HepG2 (cell line): ENCODE results near the gene CDC42EP4. TPM values are rescaled to one million over a fixed set of nuclear protein-coding genes. Genes with fewer than 3 reads are reported as not detected.

ENCODE experiments used
- ATAC-seq: fragments of 200-7000 bp; cut with Tn5 transposase; 3 replicates; pipeline ENCODE4 v1.9.1; 2020; ENCODE audit warnings: mild to moderate bottlenecking, moderate library complexity
- BruUV-seq: library from RNA; stranded (reverse); fragments of 400-500 nt; replicated peaks from 2 replicates; lab custom pipeline; 2021; lab: Mats Ljungman, UMichigan
- CTCF ChIA-PET: fragments of 300-600 bp; formaldehyde crosslinking; extraction: SDS; loops from one replicate; lab custom pipeline; 2021; ENCODE audit warnings: low total read pairs, inconsistent platforms, low intra/inter-chr PET ratio; lab: Yijun Ruan, JAX
- POLR2A ChIA-PET: fragments of 350-600 bp; sonication (Branson Sonifier 250); formaldehyde crosslinking; loops from one replicate; lab custom pipeline; 2020; ENCODE audit warnings: antibody characterized with exemption, inconsistent platforms; lab: Yijun Ruan, JAX
- DNase-seq: peaks from one replicate; pipeline ENCODE4 v3.0.0-alpha.2; 2015; ENCODE audit warnings: low spot score
- FAIRE-seq: peaks from 3 replicates; lab custom pipeline; 2011; peaks lifted over from hg19 to GRCh38; lab: Jason Lieb, UNC
- H2AFZ ChIP-seq: one replicate; pipeline ENCODE4 v1.6.1; 2011; ENCODE audit warnings: low read length, inconsistent platforms
- H3K27ac ChIP-seq: fragments of 300-600 bp; 3 replicates; pipeline ENCODE4 v1.8.0; 2011; ENCODE audit warnings: mixed run types, mild to moderate bottlenecking, mixed read lengths, low read length, inconsistent platforms; ENCODE audit not compliant: insufficient read depth; ENCODE audit errors: extremely low read length
- H3K27me3 ChIP-seq, 2 experiments: fragments of 200-600 bp in 1 of 2; 2 replicates in 1 of 2; 3 replicates in 1 of 2; pipeline versions ENCODE4 v1.6.0 to v1.8.0; 2011; ENCODE audit warnings: low read length in 2 of 2, mild to moderate bottlenecking in 2 of 2, moderate library complexity in 2 of 2, inconsistent platforms in 1 of 2; ENCODE audit not compliant: insufficient read depth in 2 of 2, control insufficient read depth in 1 of 2
- H3K36me3 ChIP-seq, 2 experiments: fragments of 200-600 bp in 1 of 2; replicated peaks in 1 of 2; 2 replicates in 1 of 2; 3 replicates in 1 of 2; pipeline versions ENCODE4 v1.5.1 to v1.8.0; 2011; ENCODE audit warnings: low read length in 2 of 2, inconsistent platforms in 1 of 2; ENCODE audit not compliant: insufficient read depth in 2 of 2, control insufficient read depth in 1 of 2
- H3K4me1 ChIP-seq: 2 replicates; pipeline ENCODE4 v1.5.1; 2012; ENCODE audit warnings: low read length, inconsistent platforms; ENCODE audit not compliant: insufficient read depth
- H3K4me2 ChIP-seq: 2 replicates; pipeline ENCODE4 v1.6.0; 2011; ENCODE audit warnings: low read depth, low read length, inconsistent platforms
- H3K4me3 ChIP-seq, 3 experiments: fragments of 200-600 bp in 1 of 3; sonication (generic), shearing (Covaris generic) in 1 of 3; replicated peaks in 1 of 3; 2 replicates each; pipeline ENCODE4 v1.5.1; 2011 to 2016; ENCODE audit warnings: low read length in 3 of 3, inconsistent platforms in 2 of 3, low read depth in 2 of 3, mild to moderate bottlenecking in 2 of 3, control low read depth in 1 of 3, mixed read lengths in 1 of 3; ENCODE audit not compliant: insufficient read depth in 1 of 3
- H3K79me2 ChIP-seq: one replicate; pipeline ENCODE4 v1.6.1; 2011; ENCODE audit warnings: low read length, inconsistent platforms; ENCODE audit not compliant: insufficient read depth
- H3K9ac ChIP-seq: 2 replicates; pipeline ENCODE4 v1.6.0; 2011; ENCODE audit warnings: mild to moderate bottlenecking, low read depth, low read length, inconsistent platforms; ENCODE audit not compliant: insufficient read depth
- H3K9me3 ChIP-seq: 2 replicates; pipeline ENCODE4 v1.5.1; 2012; ENCODE audit warnings: mild to moderate bottlenecking, low read length
- H4K20me1 ChIP-seq: 2 replicates; pipeline ENCODE4 v1.6.0; 2011; ENCODE audit warnings: inconsistent platforms, mild to moderate bottlenecking, low read length, moderate library complexity; ENCODE audit not compliant: insufficient read depth
- AGO1 ChIP-seq: fragments of 200-400 bp; formaldehyde crosslinking; IDR thresholded peaks from 2 replicates; pipeline ENCODE4 v1.6.1; 2017; ENCODE audit warnings: mild to moderate bottlenecking, low read depth, low read length, moderate library complexity; ENCODE audit not compliant: poor library complexity, severe bottlenecking
- AGO2 ChIP-seq: fragments of 200-400 bp; formaldehyde crosslinking; optimal IDR thresholded peaks from 2 replicates; pipeline ENCODE3; 2017; ENCODE audit warnings: mild to moderate bottlenecking, low read depth, low read length, moderate library complexity
- HNF4A ChIP-seq: sonication (generic); formaldehyde crosslinking; IDR thresholded peaks from 2 replicates; pipeline ENCODE4 v1.4.0; 2020; ENCODE audit warnings: missing genetic modification reagents
- NR2F1 ChIP-seq, 2 experiments: fragments of 450-650 bp in 1 of 2; formaldehyde crosslinking in 1 of 2; IDR thresholded peaks; 2 replicates each; pipeline versions ENCODE4 v1.5.0 to v1.6.1; 2016 to 2020; ENCODE audit warnings: mild to moderate bottlenecking in 1 of 2, missing compliant biosample characterization in 1 of 2, missing genetic modification reagents in 1 of 2, moderate library complexity in 1 of 2
- NR2F6 ChIP-seq, 2 experiments: IDR thresholded peaks; 2 replicates each; pipeline ENCODE4 v1.6.1; 2016; ENCODE audit warnings: antibody characterized with exemption in 1 of 2, mild to moderate bottlenecking in 1 of 2
- PHF5A ChIP-seq: IDR thresholded peaks from one replicate; pipeline ENCODE4 v1.6.1; 2018; ENCODE audit warnings: low read depth, missing genetic modification reagents; ENCODE audit not compliant: unreplicated experiment
- PRMT3 ChIP-seq: sonication (generic); formaldehyde crosslinking; IDR thresholded peaks from 2 replicates; pipeline ENCODE4 v1.8.1; 2022; ENCODE audit warnings: low read depth, mild to moderate bottlenecking, moderate library complexity, missing genetic modification reagents, borderline replicate concordance
- RBFOX2 ChIP-seq: fragments of 200-400 bp; formaldehyde crosslinking; IDR thresholded peaks from 2 replicates; pipeline ENCODE4 v1.6.1; 2017; ENCODE audit warnings: low read depth, mild to moderate bottlenecking, low read length
- RBM22 ChIP-seq: fragments of 200-400 bp; formaldehyde crosslinking; optimal IDR thresholded peaks from 2 replicates; pipeline ENCODE3; 2017; ENCODE audit warnings: mild to moderate bottlenecking, low read length, moderate library complexity
- THYN1 ChIP-seq: sonication (generic); formaldehyde crosslinking; IDR thresholded peaks from 2 replicates; pipeline ENCODE4 v1.8.1; 2023; ENCODE audit warnings: low read depth, mild to moderate bottlenecking, moderate library complexity, missing genetic modification reagents, borderline replicate concordance
- ZC3H13 ChIP-seq: sonication (generic); formaldehyde crosslinking; IDR thresholded peaks from 2 replicates; pipeline ENCODE4 v1.8.1; 2023; ENCODE audit warnings: mild to moderate bottlenecking, missing genetic modification reagents, moderate library complexity
- ZNF776 ChIP-seq: sonication (generic); formaldehyde crosslinking; IDR thresholded peaks from 2 replicates; pipeline ENCODE4 v1.4.0; 2020; ENCODE audit warnings: mild to moderate bottlenecking, missing genetic modification reagents
- WGBS: methylation state at CpG from one replicate; pipeline ENCODE4 v1.1.6; 2017; ENCODE audit warnings: low lambda C conversion rate; 5-methylcytosine and 5-hydroxymethylcytosine counted together
- in situ Hi-C: cut with HindIII; loops from 2 replicates; pipeline ENCODE4 v1.10.0; 2017; ENCODE audit warnings: low pct_unique_long_range_greater_than_20kb; ENCODE audit not compliant: extremely low pct_ligation_motif_present
- intact Hi-C: fragments of 100-400 bp; cut with micrococcal nuclease; formaldehyde crosslinking; loops from one replicate; pipeline ENCODE4 v1.10.0; 2022; ENCODE audit not compliant: unreplicated experiment
- polyA plus RNA-seq, 8 experiments: library from polyadenylated mRNA; depleted of rRNA in 3 of 8; stranded (reverse) in 7 of 8; unstranded in 1 of 8; fragments of >200 nt; fragmentation: Illumina TruSeq in 4 of 8; extraction: Trizol in 4 of 8; gene quantifications; 2 replicates each; pipeline versions ENCODE4 v1.2.1 to v1.2.3, GENCODE V29; 2011 to 2016; ENCODE audit warnings: low read depth in 4 of 8, missing spikeins in 1 of 8, mixed read lengths in 1 of 8; ENCODE audit not compliant: insufficient read depth in 1 of 8
- total RNA-seq, 5 experiments: library from RNA; depleted of rRNA; stranded (reverse); fragments of >200 nt; fragmentation: Illumina TruSeq; extraction: Trizol; gene quantifications; 2 replicates each; pipeline ENCODE4 v1.2.3, GENCODE V29; 2016; ENCODE audit warnings: low read depth in 1 of 5
- TF ChIP-seq, protein P1 (sequence below), 2 experiments: IDR thresholded peaks; 2 replicates each; pipeline ENCODE4 v1.6.1; 2011 to 2012; ENCODE audit warnings: low read length in 2 of 2, borderline replicate concordance in 1 of 2, low read depth in 1 of 2, mild to moderate bottlenecking in 1 of 2, moderate library complexity in 1 of 2
- TF ChIP-seq, protein P2 (sequence below): sonication (generic); formaldehyde crosslinking; IDR thresholded peaks from 2 replicates; pipeline ENCODE4 v1.8.0; 2022; ENCODE audit warnings: mild to moderate bottlenecking, missing genetic modification reagents, moderate library complexity
- TF ChIP-seq, protein P3 (sequence below): sonication (generic); formaldehyde crosslinking; IDR thresholded peaks from 2 replicates; pipeline ENCODE4 v1.8.0; 2022; ENCODE audit warnings: missing genetic modification reagents, mild to moderate bottlenecking, moderate library complexity, borderline replicate concordance

Gene CDC42EP4
- total and polyA plus RNA-seq, 2 of the 13 experiments (the other 11 are each of a cell fraction or from before 2014, with no cell fraction given): 19.0 to 54.0 TPM

DNA sequence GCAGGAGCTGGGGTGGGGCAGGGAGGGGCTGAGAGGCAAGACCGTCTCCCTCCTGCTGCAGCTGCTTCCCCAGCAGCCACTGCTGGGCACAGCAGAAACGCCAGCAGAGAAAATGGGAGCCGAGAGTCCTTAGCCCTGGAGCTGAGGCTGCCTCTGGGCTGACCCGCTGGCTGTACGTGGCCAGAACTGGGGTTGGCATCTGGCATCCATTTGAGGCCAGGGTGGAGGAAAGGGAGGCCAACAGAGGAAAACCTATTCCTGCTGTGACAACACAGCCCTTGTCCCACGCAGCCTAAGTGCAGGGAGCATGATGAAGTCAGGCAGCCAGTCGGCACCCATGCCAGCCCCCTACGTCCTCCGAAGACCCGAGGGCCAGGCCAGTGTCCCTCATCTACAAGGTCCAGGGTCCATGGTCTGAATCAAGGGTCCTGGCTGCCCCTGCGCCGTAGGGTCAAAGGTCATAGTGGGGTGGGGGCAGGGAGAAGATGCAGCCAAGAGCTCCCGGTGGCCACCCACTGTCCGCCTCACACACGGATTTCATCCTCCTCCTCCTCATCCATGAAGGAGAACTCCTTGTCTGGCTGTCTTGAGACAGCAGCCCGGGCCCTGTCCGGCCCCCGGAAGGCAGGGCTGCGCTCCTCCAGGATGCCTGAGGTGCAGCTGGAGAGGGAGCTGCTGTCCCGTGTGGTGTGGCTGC is 26.7 kb downstream of the CDC42EP4 start:
- ATAC-seq: no peak
- CTCF ChIA-PET: no interaction called here
- in situ Hi-C loops: loop anchor here (25.0 kb wide), 1 partner anchor 1152 kb away; the partner anchor contains the start of gene GPRC5C
- Histone ChIP-seq H4K20me1 (peaks cover 14% of the 10 kb centered on the region; the same call in 1 of the 2 replicates), H3K27ac (no peak overlapping the region), H3K4me3 (no peak overlapping the region)
- TF ChIP-seq ZC3H13 (CRISPR knock-in tag) (peak; percentile 90; the same call in 1 of the 2 replicates), PHF5A (CRISPR knock-in tag) (no peak), NR2F6 (IDR thresholded peaks at IDR 0.05) (peak; percentile 46; the same call in 1 of the 2 replicates), NR2F6 (CRISPR knock-in tag; IDR thresholded peaks at IDR 0.05) (0 out of 2 replicates have a peak, but pooled peaks have one; percentile 28), THYN1 (CRISPR knock-in tag) (no peak), HNF4A (CRISPR knock-in tag) (peak; percentile 24; the same call in 1 of the 2 replicates), RBFOX2 (peak; percentile 29; the same call in 1 of the 2 replicates), NR2F1 (CRISPR knock-in tag; IDR thresholded peaks at IDR 0.05) (peak in 1 of 2 experiments; percentile 15; a peak in 1 of 4 replicates), RBM22 (peak; percentile 68), AGO1 (peak; percentile 11), ZNF776 (CRISPR knock-in tag) (no peak), PRMT3 (CRISPR knock-in tag) (0 out of 2 replicates have a peak, but pooled peaks have one; percentile 23), AGO2 (peak; percentile 67)
- TF ChIP-seq, protein P1, sequence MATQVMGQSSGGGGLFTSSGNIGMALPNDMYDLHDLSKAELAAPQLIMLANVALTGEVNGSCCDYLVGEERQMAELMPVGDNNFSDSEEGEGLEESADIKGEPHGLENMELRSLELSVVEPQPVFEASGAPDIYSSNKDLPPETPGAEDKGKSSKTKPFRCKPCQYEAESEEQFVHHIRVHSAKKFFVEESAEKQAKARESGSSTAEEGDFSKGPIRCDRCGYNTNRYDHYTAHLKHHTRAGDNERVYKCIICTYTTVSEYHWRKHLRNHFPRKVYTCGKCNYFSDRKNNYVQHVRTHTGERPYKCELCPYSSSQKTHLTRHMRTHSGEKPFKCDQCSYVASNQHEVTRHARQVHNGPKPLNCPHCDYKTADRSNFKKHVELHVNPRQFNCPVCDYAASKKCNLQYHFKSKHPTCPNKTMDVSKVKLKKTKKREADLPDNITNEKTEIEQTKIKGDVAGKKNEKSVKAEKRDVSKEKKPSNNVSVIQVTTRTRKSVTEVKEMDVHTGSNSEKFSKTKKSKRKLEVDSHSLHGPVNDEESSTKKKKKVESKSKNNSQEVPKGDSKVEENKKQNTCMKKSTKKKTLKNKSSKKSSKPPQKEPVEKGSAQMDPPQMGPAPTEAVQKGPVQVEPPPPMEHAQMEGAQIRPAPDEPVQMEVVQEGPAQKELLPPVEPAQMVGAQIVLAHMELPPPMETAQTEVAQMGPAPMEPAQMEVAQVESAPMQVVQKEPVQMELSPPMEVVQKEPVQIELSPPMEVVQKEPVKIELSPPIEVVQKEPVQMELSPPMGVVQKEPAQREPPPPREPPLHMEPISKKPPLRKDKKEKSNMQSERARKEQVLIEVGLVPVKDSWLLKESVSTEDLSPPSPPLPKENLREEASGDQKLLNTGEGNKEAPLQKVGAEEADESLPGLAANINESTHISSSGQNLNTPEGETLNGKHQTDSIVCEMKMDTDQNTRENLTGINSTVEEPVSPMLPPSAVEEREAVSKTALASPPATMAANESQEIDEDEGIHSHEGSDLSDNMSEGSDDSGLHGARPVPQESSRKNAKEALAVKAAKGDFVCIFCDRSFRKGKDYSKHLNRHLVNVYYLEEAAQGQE (IDR thresholded peaks at IDR 0.05; ENCODE audit: borderline replicate concordance in 1 of 2, low read depth in 1 of 2, low read length in 2 of 2): no peak
- TF ChIP-seq, protein P2, sequence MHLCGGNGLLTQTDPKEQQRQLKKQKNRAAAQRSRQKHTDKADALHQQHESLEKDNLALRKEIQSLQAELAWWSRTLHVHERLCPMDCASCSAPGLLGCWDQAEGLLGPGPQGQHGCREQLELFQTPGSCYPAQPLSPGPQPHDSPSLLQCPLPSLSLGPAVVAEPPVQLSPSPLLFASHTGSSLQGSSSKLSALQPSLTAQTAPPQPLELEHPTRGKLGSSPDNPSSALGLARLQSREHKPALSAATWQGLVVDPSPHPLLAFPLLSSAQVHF (CRISPR knock-in tag): no peak
- TF ChIP-seq, protein P3, sequence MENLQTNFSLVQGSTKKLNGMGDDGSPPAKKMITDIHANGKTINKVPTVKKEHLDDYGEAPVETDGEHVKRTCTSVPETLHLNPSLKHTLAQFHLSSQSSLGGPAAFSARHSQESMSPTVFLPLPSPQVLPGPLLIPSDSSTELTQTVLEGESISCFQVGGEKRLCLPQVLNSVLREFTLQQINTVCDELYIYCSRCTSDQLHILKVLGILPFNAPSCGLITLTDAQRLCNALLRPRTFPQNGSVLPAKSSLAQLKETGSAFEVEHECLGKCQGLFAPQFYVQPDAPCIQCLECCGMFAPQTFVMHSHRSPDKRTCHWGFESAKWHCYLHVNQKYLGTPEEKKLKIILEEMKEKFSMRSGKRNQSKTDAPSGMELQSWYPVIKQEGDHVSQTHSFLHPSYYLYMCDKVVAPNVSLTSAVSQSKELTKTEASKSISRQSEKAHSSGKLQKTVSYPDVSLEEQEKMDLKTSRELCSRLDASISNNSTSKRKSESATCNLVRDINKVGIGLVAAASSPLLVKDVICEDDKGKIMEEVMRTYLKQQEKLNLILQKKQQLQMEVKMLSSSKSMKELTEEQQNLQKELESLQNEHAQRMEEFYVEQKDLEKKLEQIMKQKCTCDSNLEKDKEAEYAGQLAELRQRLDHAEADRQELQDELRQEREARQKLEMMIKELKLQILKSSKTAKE (CRISPR knock-in tag): no peak
- TF ChIP-seq, all 625 proteins: peak for 9
- FAIRE-seq (no peak), DNase-seq (no peak)
- H3K79me2 ChIP-seq: peaks cover 21% of the 10 kb centered on the region
- H2AFZ ChIP-seq: no peak overlapping the region
- peaks cover 37% of the 10 kb centered on the region for H3K4me1 ChIP-seq
- no peaks in the 10 kb centered on the region for H3K27me3 ChIP-seq
- H3K9ac ChIP-seq: no peak overlapping the region
- POLR2A ChIA-PET: no interaction called here
- no peaks in the 10 kb centered on the region for H3K9me3 ChIP-seq
- H3K4me2 ChIP-seq: no peak overlapping the region
- intact Hi-C loops: no loop called here
- 92% methylated on average over 20 of the region's 20 CpGs for WGBS
- no TSS peak for BruUV-seq
- H3K36me3 ChIP-seq: peaks cover 23 to 36% of the 10 kb centered on the region in 2 experiments
